ENCODE results near the gene AGO1. TPM values are rescaled to one million over a fixed set of nuclear protein-coding genes. Genes with fewer than 3 reads are reported as not detected.

AGO1 gene
- total and polyA plus RNA-seq, 2 of the 8 experiments (the other 6 are each of a cell fraction or from before 2014, with no cell fraction given), result 15.1 to 73.7 TPM

GRCh38 chr1:35882945-35883634, at the start of gene AGO1 (continued):
- no peak for TF ChIP-seq CHD7 (IDR thresholded peaks at IDR 0.05; ENCODE audit: insufficient replicate concordance, low read length)
- TF ChIP-seq EGR1 (IDR thresholded peaks at IDR 0.05; ENCODE audit: borderline replicate concordance, low read depth, low read length), result peak; percentile 95; the same call in 1 of the 2 replicates
- no peak for TF ChIP-seq USF2 (IDR thresholded peaks at IDR 0.05; ENCODE audit: low read length)
- TF ChIP-seq GTF2F1 (IDR thresholded peaks at IDR 0.05; ENCODE audit: borderline replicate concordance, low read depth, low read length), result no peak
- peak; percentile 64 for TF ChIP-seq KDM4A (IDR thresholded peaks at IDR 0.05; ENCODE audit: low read depth, low read length, severe bottlenecking)
- TF ChIP-seq ASH2L (IDR thresholded peaks at IDR 0.05; ENCODE audit: low read length), result no peak
- TF ChIP-seq HDAC2 (IDR thresholded peaks at IDR 0.05; ENCODE audit: borderline replicate concordance in 1 of 2, low read depth in 2 of 2, low read length in 2 of 2), result no peak
- TF ChIP-seq CTBP2 (IDR thresholded peaks at IDR 0.05; ENCODE audit: borderline replicate concordance, insufficient read depth, insufficient read length, low read length), result no peak
- no peak for TF ChIP-seq SRF (IDR thresholded peaks at IDR 0.05; ENCODE audit: low read depth, low read length)
